Nephron (organoid): Measurements from ENCODE around the gene KRTAP10-8.

ENCODE experiments used
- H3K27ac Mint-ChIP-seq, 3 experiments: 2 replicates each; pipeline ENCODE4 v1.8.0; 2020; ENCODE audit warnings: mixed read lengths in 3 of 3, mild to moderate bottlenecking in 2 of 3, moderate library complexity in 1 of 3
- H3K27me3 Mint-ChIP-seq: 2 replicates; pipeline ENCODE4 v1.8.0; 2021; ENCODE audit warnings: low read depth, mild to moderate bottlenecking, moderate library complexity, mixed read lengths
- H3K36me3 Mint-ChIP-seq: 2 replicates; pipeline ENCODE4 v1.8.0; 2020; ENCODE audit warnings: low read depth, mixed read lengths
- H3K4me1 Mint-ChIP-seq: 2 replicates; pipeline ENCODE4 v1.8.0; 2020; ENCODE audit warnings: mixed read lengths
- H3K4me3 Mint-ChIP-seq, 3 experiments: 2 replicates each; pipeline ENCODE4 v1.8.0; 2020; ENCODE audit warnings: mild to moderate bottlenecking in 3 of 3, mixed read lengths in 3 of 3, moderate library complexity in 2 of 3
- H3K9me3 Mint-ChIP-seq: 2 replicates; pipeline ENCODE4 v1.8.0; 2020; ENCODE audit warnings: mixed read lengths
- TF ChIP-seq, protein P1 (sequence below), 3 experiments: fragments of 200-600 bp; sonication (generic); IDR thresholded peaks; one replicate each; pipeline ENCODE4 v1.5.0; 2021; ENCODE audit warnings: antibody characterized with exemption in 3 of 3; ENCODE audit not compliant: unreplicated experiment in 3 of 3

Gene KRTAP10-8

DNA sequence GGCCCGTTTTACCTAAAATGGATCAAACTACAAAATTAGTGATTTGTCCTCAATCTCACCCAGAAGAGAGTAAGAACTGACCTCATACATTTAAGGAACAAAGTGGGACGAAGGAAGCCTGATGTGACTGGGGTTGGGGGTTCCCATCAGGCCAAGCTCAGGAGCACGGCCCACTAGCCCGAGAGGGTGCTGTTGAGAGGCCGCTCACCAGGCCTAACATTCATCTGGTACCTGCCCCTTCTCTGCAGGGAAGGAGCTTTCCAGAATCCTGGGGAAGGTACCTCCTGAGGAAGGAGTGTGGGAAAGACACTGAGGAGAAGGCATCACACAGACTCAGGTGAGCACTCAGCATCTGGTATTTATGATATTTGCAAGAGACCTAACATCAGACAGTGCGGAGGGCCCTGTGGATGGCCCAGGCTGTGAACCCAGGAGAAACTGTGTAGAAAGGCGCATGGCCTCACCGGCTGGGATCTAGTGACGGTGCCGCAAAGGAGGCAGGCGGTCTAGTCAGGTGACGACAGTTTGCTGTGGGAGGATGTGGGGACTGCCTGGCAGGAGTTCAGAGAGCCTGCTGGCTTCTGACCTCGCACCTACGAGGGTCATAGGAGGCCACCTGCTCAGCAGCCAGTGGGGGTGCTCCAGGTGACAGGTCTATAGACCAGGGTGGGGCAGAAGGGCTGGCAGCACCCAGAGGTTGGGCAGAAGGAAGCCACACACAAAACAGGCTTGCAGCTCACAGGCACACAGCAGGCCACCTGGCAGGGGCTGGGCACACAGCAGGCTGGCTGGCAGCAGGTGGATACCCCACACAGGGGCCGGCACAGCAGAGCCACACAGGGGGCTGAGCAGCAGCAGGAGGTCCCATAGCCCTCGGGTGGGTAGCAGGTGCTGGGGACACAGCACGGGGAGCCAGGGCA lies 42.0 kb downstream of the KRTAP10-8 start:
- no peaks in the 10 kb centered on the region for H3K4me1 Mint-ChIP-seq
- no peak overlapping the region for H3K4me3 Mint-ChIP-seq
- no peaks in the 10 kb centered on the region for H3K36me3 Mint-ChIP-seq
- TF ChIP-seq, protein P1, sequence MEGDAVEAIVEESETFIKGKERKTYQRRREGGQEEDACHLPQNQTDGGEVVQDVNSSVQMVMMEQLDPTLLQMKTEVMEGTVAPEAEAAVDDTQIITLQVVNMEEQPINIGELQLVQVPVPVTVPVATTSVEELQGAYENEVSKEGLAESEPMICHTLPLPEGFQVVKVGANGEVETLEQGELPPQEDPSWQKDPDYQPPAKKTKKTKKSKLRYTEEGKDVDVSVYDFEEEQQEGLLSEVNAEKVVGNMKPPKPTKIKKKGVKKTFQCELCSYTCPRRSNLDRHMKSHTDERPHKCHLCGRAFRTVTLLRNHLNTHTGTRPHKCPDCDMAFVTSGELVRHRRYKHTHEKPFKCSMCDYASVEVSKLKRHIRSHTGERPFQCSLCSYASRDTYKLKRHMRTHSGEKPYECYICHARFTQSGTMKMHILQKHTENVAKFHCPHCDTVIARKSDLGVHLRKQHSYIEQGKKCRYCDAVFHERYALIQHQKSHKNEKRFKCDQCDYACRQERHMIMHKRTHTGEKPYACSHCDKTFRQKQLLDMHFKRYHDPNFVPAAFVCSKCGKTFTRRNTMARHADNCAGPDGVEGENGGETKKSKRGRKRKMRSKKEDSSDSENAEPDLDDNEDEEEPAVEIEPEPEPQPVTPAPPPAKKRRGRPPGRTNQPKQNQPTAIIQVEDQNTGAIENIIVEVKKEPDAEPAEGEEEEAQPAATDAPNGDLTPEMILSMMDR (IDR thresholded peaks at IDR 0.05; ENCODE audit: unreplicated experiment in 3 of 3): no peak
- H3K9me3 Mint-ChIP-seq: peaks cover 34% of the 10 kb centered on the region
- peaks cover 14% of the 10 kb centered on the region for H3K27me3 Mint-ChIP-seq
- H3K27ac Mint-ChIP-seq: no peak overlapping the region

DNA sequence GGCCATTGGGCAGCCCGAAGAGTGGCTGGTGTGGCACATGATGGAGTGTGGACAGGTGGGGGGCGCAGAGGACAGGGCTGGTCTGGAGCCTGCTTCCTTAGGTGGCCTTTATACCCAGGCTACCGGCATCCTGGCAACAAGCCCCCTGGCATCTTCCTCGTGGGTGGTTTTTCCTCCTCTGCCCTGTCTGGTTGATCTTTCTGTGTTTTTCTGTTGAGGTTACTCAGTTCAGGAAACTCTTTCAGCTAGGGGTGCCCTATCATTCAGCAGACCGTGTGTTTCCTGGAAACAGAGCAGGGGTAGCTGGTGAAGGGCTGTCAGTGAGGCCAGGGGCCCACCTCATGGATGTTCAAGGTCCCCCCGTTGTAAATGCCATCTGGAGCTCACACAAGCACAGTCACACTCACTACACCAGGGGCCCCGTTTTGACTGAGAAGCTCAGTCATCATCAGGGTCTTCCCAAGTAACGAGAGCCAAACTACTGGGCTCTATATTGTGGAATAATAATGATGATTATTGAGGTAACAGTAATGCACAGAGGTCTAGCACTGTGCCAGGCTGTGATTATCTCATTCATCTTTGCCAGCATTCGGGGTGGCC lies 42.8 kb downstream of the KRTAP10-8 start, which contains the start of gene KRTAP12-4:
Gene KRTAP12-4 (minus strand): TSS at position 84 of the 600 bp plus-strand sequence. CDS start 45 bp downstream, at position 39.
- no peak within 1 kb of the TSS for H3K4me3 Mint-ChIP-seq
- TF ChIP-seq, protein P1 (IDR thresholded peaks at IDR 0.05; ENCODE audit: unreplicated experiment in 3 of 3): no peak
- peaks cover 14% of the 10 kb centered on the region for H3K27me3 Mint-ChIP-seq
- peaks cover 34% of the 10 kb centered on the region for H3K9me3 Mint-ChIP-seq
- no peaks in the 10 kb centered on the region for H3K36me3 Mint-ChIP-seq
- no peak within 1 kb of the TSS for H3K27ac Mint-ChIP-seq
- no peaks in the 10 kb centered on the region for H3K4me1 Mint-ChIP-seq

DNA sequence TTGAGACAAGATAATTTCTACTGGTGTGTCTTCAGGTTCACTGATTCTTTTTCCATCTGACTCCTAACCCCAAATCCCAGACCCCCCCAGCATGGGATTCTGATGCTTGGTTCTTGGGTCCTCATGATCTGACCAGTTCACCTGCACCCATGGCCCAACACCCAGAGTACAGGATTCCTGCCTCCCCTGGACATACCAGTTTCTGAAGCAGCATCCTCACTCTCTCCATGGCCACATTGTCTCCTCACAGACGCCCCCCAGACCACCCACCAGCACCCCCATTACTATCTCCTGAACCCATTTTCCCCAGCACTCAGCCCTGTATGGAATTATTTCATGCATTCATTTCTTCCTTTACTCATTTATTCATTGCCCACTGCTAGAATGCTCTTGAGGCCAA lies 45.0 kb downstream of the KRTAP10-8 start:
- H3K4me1 Mint-ChIP-seq: no peaks in the 10 kb centered on the region
- peaks cover 9% of the 10 kb centered on the region for H3K27me3 Mint-ChIP-seq
- H3K36me3 Mint-ChIP-seq: no peaks in the 10 kb centered on the region
- peaks cover 41% of the 10 kb centered on the region for H3K9me3 Mint-ChIP-seq
- no peak overlapping the region for H3K27ac Mint-ChIP-seq
- no peak overlapping the region for H3K4me3 Mint-ChIP-seq
- TF ChIP-seq, protein P1 (IDR thresholded peaks at IDR 0.05; ENCODE audit: unreplicated experiment in 3 of 3): no peak

DNA sequence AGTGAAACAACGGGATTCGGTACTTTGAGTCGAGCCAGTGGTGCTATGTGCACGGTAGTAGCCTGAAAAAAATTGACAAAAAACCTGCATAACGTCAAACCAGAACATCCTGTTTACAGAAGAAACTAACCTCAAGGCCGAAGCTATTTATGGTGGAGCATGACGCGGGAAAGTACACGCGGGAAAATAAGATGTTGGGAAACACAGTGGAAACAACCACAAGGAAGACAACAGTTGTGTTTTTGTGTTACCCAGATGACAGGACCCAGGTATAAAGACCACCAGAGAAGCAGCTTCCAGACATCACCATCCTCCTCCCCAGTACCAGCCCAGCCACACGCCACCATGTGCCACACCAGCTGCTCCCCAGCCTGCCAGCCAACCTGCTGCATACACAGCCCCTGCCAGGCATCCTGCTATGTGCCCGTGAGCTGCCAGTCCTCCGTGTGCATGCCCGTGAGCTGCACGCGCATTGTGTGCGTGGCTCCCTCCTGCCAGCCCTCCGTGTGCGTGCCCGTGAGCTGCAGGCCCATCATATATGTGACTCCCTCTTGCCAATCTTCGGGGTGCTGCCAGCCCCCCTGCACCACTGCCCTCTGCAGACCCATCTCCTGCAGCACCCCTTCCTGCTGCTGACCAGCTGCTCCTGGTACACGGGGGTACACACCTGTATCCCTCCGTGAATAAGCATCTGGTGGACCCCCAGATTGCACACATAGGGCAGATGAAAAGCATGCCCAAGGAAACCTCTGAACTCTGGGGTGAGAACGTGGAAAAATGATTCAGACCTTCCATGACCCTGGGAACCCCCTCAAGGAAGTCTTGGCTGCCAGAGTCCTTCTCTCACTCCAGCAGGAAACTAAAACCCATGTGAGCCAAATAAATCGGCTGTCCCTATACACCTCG lies 46.0 kb downstream of the KRTAP10-8 start, which contains the start of gene KRTAP12-3:
Gene KRTAP12-3 (plus strand): TSS at position 298 of the 906 bp plus-strand sequence. CDS start 48 bp downstream, at position 346.
- H3K4me1 Mint-ChIP-seq: no peaks in the 10 kb centered on the region
- peaks cover 6% of the 10 kb centered on the region for H3K27me3 Mint-ChIP-seq
- H3K4me3 Mint-ChIP-seq: no peak within 1 kb of the TSS
- TF ChIP-seq, protein P1 (IDR thresholded peaks at IDR 0.05; ENCODE audit: unreplicated experiment in 3 of 3): no peak
- H3K27ac Mint-ChIP-seq: no peak within 1 kb of the TSS
- peaks cover 43% of the 10 kb centered on the region for H3K9me3 Mint-ChIP-seq
- H3K36me3 Mint-ChIP-seq: no peaks in the 10 kb centered on the region

DNA sequence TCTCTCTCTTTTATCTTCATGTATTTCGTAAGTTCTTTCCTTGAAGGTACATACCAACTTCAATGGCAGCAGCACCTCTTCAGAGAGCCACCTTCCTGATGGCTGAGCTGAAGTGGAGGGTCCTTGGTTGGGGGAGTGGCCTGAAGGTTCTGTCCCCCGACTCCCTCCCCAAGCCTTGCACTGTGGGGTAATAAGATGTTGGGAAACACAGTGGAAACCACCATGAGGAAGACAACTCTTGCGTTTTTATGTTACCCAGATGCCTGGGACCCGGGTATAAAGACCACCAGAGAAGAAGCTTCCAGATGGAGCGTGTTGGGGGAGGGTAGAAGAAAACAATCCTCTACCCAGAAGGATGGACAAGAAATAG lies 46.6 kb downstream of the KRTAP10-8 start:
- Mint-ChIP-seq H3K4me1 (no peaks in the 10 kb centered on the region), H3K36me3 (no peaks in the 10 kb centered on the region), H3K27me3 (peaks cover 4% of the 10 kb centered on the region), H3K9me3 (peaks cover 42% of the 10 kb centered on the region), H3K4me3 (no peak overlapping the region), H3K27ac (no peak overlapping the region)
- TF ChIP-seq, protein P1 (IDR thresholded peaks at IDR 0.05; ENCODE audit: unreplicated experiment in 3 of 3): no peak
